H1 (cell line): ENCODE results near the gene TGM2. TPM values are rescaled to one million over a fixed set of nuclear protein-coding genes. Genes with fewer than 3 reads are reported as not detected.

ENCODE experiments used
- CTCF ChIA-PET: fragments of 300-600 bp; sonication (Branson Sonifier 250); formaldehyde crosslinking; loops from one replicate; lab custom pipeline; 2021; ENCODE audit not compliant: partially characterized antibody; lab: Charles Lee
- POLR2A ChIA-PET: fragments of 300-600 bp; sonication (Branson Sonifier 250); formaldehyde crosslinking; loops from one replicate; lab custom pipeline; 2021; ENCODE audit warnings: inconsistent platforms; ENCODE audit not compliant: partially characterized antibody; lab: Charles Lee
- DNase-seq, 2 experiments: peaks; one replicate each; pipeline versions ENCODE4 v3.0.0 to v3.0.0-alpha.2; 2010 to 2022; ENCODE audit warnings: low spot score in 2 of 2, low read depth in 1 of 2, mixed read lengths in 1 of 2
- FAIRE-seq: peaks from 2 replicates; lab custom pipeline; 2011; peaks lifted over from hg19 to GRCh38; lab: Jason Lieb, UNC
- H2AFZ ChIP-seq: 2 replicates; pipeline ENCODE4 v1.8.1; 2012; ENCODE audit warnings: low read length, inconsistent platforms
- H2AK5ac ChIP-seq: 2 replicates; pipeline ENCODE4 v1.6.1; 2013; ENCODE audit warnings: low read depth, low read length
- H2BK120ac ChIP-seq: replicated peaks from 2 replicates; pipeline ENCODE3; 2013; ENCODE audit warnings: low read depth, low read length, inconsistent platforms
- H2BK12ac ChIP-seq: 2 replicates; pipeline ENCODE4 v1.6.1; 2013; ENCODE audit warnings: low read depth, low read length
- H2BK15ac ChIP-seq: 2 replicates; pipeline ENCODE4 v1.6.1; 2013; ENCODE audit warnings: low read length
- H2BK20ac ChIP-seq: 2 replicates; pipeline ENCODE4 v1.6.1; 2013; ENCODE audit warnings: low read length
- H2BK5ac ChIP-seq: 2 replicates; pipeline ENCODE4 v1.6.1; 2013; ENCODE audit warnings: low read depth, low read length
- H3K14ac ChIP-seq: 2 replicates; pipeline ENCODE4 v1.6.1; 2013; ENCODE audit warnings: inconsistent platforms; ENCODE audit not compliant: insufficient read length
- H3K18ac ChIP-seq: 2 replicates; pipeline ENCODE4 v1.6.1; 2013; ENCODE audit warnings: low read length; ENCODE audit errors: extremely low read depth
- H3K23ac ChIP-seq: 2 replicates; pipeline ENCODE4 v1.6.1; 2013; ENCODE audit warnings: inconsistent platforms; ENCODE audit not compliant: insufficient read length
- H3K23me2 ChIP-seq: 2 replicates; pipeline ENCODE4 v1.6.1; 2013; ENCODE audit warnings: low read depth, low read length
- H3K27ac ChIP-seq: 2 replicates; pipeline ENCODE4 v1.6.1; 2011; ENCODE audit warnings: low read depth, low read length, inconsistent platforms
- H3K27me3 ChIP-seq, 4 experiments: replicated peaks in 1 of 4; 1 replicate in 1 of 4; 2 replicates in 3 of 4; pipeline versions ENCODE4 v1.6.1 to v1.8.1; 2011 to 2013; ENCODE audit warnings: low read length in 3 of 4, mild to moderate bottlenecking in 3 of 4, inconsistent platforms in 2 of 4, mixed read lengths in 2 of 4, moderate library complexity in 1 of 4; ENCODE audit not compliant: control insufficient read depth in 3 of 4, insufficient read depth in 3 of 4; ENCODE audit errors: extremely low read depth in 1 of 4
- H3K36me3 ChIP-seq, 4 experiments: 2 replicates each; pipeline versions ENCODE4 v1.6.1 to v1.8.1; 2011 to 2013; ENCODE audit warnings: mild to moderate bottlenecking in 4 of 4, low read length in 3 of 4, moderate library complexity in 2 of 4, control low read depth in 1 of 4, inconsistent platforms in 1 of 4; ENCODE audit not compliant: insufficient read depth in 4 of 4, control insufficient read depth in 2 of 4
- H3K4ac ChIP-seq: replicated peaks from 2 replicates; pipeline ENCODE3; 2013; ENCODE audit warnings: low read length, low read depth, mixed read lengths, inconsistent platforms; ENCODE audit not compliant: insufficient read length
- H3K4me1 ChIP-seq, 4 experiments: replicated peaks in 1 of 4; 1 replicate in 1 of 4; 2 replicates in 3 of 4; pipeline versions ENCODE4 v1.6.1 to v1.8.1; 2011 to 2013; ENCODE audit warnings: low read length in 3 of 4, inconsistent platforms in 2 of 4, mixed read lengths in 1 of 4; ENCODE audit not compliant: insufficient read depth in 4 of 4, control insufficient read depth in 3 of 4
- H3K4me2 ChIP-seq, 2 experiments: 2 replicates each; pipeline versions ENCODE4 v1.6.1 to v1.8.1; 2011 to 2013; ENCODE audit warnings: low read depth in 2 of 2, low read length in 2 of 2, control low read depth in 1 of 2, inconsistent platforms in 1 of 2, mild to moderate bottlenecking in 1 of 2; ENCODE audit not compliant: insufficient read depth in 1 of 2
- H3K4me3 ChIP-seq, 4 experiments: fragments of 200-600, 300-600 bp in 1 of 4; sonication (generic), shearing (Covaris generic), sonication (Bioruptor Twin) in 1 of 4; 2 replicates each; pipeline versions ENCODE4 v1.5.1 to v1.8.1; 2011 to 2016; ENCODE audit warnings: low read length in 4 of 4, low read depth in 3 of 4, control low read depth in 2 of 4, inconsistent platforms in 2 of 4, mild to moderate bottlenecking in 2 of 4, mixed read lengths in 1 of 4, moderate library complexity in 1 of 4; ENCODE audit not compliant: insufficient read depth in 2 of 4; ENCODE audit errors: extremely low read depth in 1 of 4
- H3K56ac ChIP-seq: replicated peaks from 2 replicates; pipeline ENCODE3; 2013; ENCODE audit warnings: low read depth, mild to moderate bottlenecking, mixed read lengths, low read length, inconsistent platforms; ENCODE audit not compliant: insufficient read length
- H3K79me1 ChIP-seq: 2 replicates; pipeline ENCODE4 v1.6.1; 2013; ENCODE audit warnings: low read depth, low read length, control low read depth
- H3K79me2 ChIP-seq, 2 experiments: 2 replicates each; pipeline versions ENCODE4 v1.6.1 to v1.8.1; 2012 to 2013; ENCODE audit warnings: low read length in 2 of 2, mild to moderate bottlenecking in 2 of 2, inconsistent platforms in 1 of 2; ENCODE audit not compliant: insufficient read depth in 2 of 2, control insufficient read depth in 1 of 2
- H3K9ac ChIP-seq, 4 experiments: replicated peaks in 1 of 4; 1 replicate in 1 of 4; 2 replicates in 3 of 4; pipeline versions ENCODE4 v1.6.1 to v1.8.1; 2011 to 2013; ENCODE audit warnings: low read depth in 3 of 4, low read length in 3 of 4, control low read depth in 2 of 4, mild to moderate bottlenecking in 2 of 4, moderate library complexity in 2 of 4, inconsistent platforms in 1 of 4; ENCODE audit errors: extremely low read depth in 1 of 4
- H3K9me3 ChIP-seq, 2 experiments: 2 replicates each; pipeline versions ENCODE4 v1.6.1 to v1.8.1; 2012 to 2013; ENCODE audit warnings: mild to moderate bottlenecking in 2 of 2, moderate library complexity in 2 of 2, control low read depth in 1 of 2, inconsistent platforms in 1 of 2, low read depth in 1 of 2, low read length in 1 of 2, mixed read lengths in 1 of 2; ENCODE audit not compliant: insufficient read depth in 2 of 2
- H4K20me1 ChIP-seq, 2 experiments: replicated peaks in 1 of 2; 2 replicates each; pipeline versions ENCODE3 to v1.8.1; 2011 to 2013; ENCODE audit warnings: inconsistent platforms in 2 of 2, low read length in 2 of 2, mild to moderate bottlenecking in 1 of 2; ENCODE audit not compliant: insufficient read depth in 2 of 2, control insufficient read depth in 1 of 2
- H4K5ac ChIP-seq: 2 replicates; pipeline ENCODE4 v1.6.1; 2013; ENCODE audit warnings: low read length, low read depth, mixed read lengths, inconsistent platforms; ENCODE audit not compliant: insufficient read length
- H4K8ac ChIP-seq: 2 replicates; pipeline ENCODE4 v1.8.0; 2013; ENCODE audit warnings: mild to moderate bottlenecking, moderate library complexity, low read length, inconsistent platforms; ENCODE audit not compliant: insufficient read depth; ENCODE audit errors: extremely low read depth
- H4K91ac ChIP-seq: replicated peaks from 2 replicates; pipeline ENCODE3; 2013; ENCODE audit warnings: low read length, mixed read lengths, inconsistent platforms; ENCODE audit not compliant: insufficient read length
- ASH2L ChIP-seq: fragments of 200-600, 300-600 bp; sonication (generic); IDR thresholded peaks from one replicate; pipeline ENCODE4 v1.7.1; 2017; ENCODE audit warnings: low read length
- BRCA1 ChIP-seq: IDR thresholded peaks from 2 replicates; pipeline ENCODE4 v1.6.1; 2012; ENCODE audit warnings: low read depth, low read length, improper control_type of control experiment
- GTF2F1 ChIP-seq: IDR thresholded peaks from 2 replicates; pipeline ENCODE4 v1.6.1; 2012; ENCODE audit warnings: low read depth, low read length, improper control_type of control experiment, borderline replicate concordance
- HDAC6 ChIP-seq: IDR thresholded peaks from one replicate; pipeline ENCODE4 v1.7.1; 2012; ENCODE audit warnings: low read depth, mild to moderate bottlenecking, inconsistent platforms, low read length, moderate library complexity
- MAFK ChIP-seq: IDR thresholded peaks from 2 replicates; pipeline ENCODE4 v1.6.1; 2012; ENCODE audit warnings: low read depth, mild to moderate bottlenecking, improper control_type of control experiment, low read length
- SIN3A ChIP-seq, 2 experiments: IDR thresholded peaks in 1 of 2; conservative IDR thresholded peaks in 1 of 2; 2 replicates each; pipeline ENCODE4 v1.6.1; 2011 to 2012; ENCODE audit warnings: low read length in 2 of 2, improper control_type of control experiment in 1 of 2, low read depth in 1 of 2, mild to moderate bottlenecking in 1 of 2
- SUZ12 ChIP-seq: fragments of 200-600 bp; sonication (generic); IDR thresholded peaks from 2 replicates; pipeline ENCODE4 v1.6.1; 2012; ENCODE audit warnings: mild to moderate bottlenecking, inconsistent platforms, low read length, moderate library complexity, mixed read lengths
- TAF7 ChIP-seq: optimal IDR thresholded peaks from 2 replicates; pipeline ENCODE3; 2011; ENCODE audit warnings: low read depth, mild to moderate bottlenecking, inconsistent platforms, low read length, moderate library complexity, borderline replicate concordance
- WGBS, 2 experiments: shearing (Covaris generic) in 1 of 2; methylation state at CpG; one replicate each; pipeline versions ENCODE4 v1.1.6 to v1.1.7; 2013 to 2015; ENCODE audit warnings: low lambda C conversion rate in 2 of 2, mixed read lengths in 2 of 2, inconsistent platforms in 1 of 2, low coverage in 1 of 2, missing lambda C conversion rate in 1 of 2; ENCODE audit not compliant: insufficient replicate concordance in 2 of 2, insufficient coverage in 1 of 2, insufficient read length in 1 of 2; ENCODE audit errors: extremely low coverage in 1 of 2, missing lambda C conversion rate in 1 of 2; 5-methylcytosine and 5-hydroxymethylcytosine counted together
- polyA plus RNA-seq, 7 experiments: library from polyadenylated mRNA; depleted of rRNA in 3 of 7; stranded (reverse) in 5 of 7; unstranded in 2 of 7; fragments of >200 nt in 5 of 7; fragments of 200-250 nt in 2 of 7; gene quantifications; 1 replicate in 5 of 7; 2 replicates in 1 of 7; 4 replicates in 1 of 7; pipeline versions ENCODE4 v1.2.1 to v1.2.3, GENCODE V29; 2011 to 2013; ENCODE audit warnings: missing spikeins in 2 of 7, mixed read lengths in 2 of 7
- total RNA-seq: library from RNA; stranded (reverse); fragmentation: NEBNext Ultra II Directional; extraction: Animal tissue kit (Norgen Biotek cat#: 25700); gene quantifications from 2 replicates; pipeline ENCODE4 v1.2.1, GENCODE V29; 2021

Gene TGM2
- total and polyA plus RNA-seq, 2 of the 8 experiments (the other 6 are each of a cell fraction or from before 2014, with no cell fraction given): 0.86 to 1.0 TPM

DNA sequence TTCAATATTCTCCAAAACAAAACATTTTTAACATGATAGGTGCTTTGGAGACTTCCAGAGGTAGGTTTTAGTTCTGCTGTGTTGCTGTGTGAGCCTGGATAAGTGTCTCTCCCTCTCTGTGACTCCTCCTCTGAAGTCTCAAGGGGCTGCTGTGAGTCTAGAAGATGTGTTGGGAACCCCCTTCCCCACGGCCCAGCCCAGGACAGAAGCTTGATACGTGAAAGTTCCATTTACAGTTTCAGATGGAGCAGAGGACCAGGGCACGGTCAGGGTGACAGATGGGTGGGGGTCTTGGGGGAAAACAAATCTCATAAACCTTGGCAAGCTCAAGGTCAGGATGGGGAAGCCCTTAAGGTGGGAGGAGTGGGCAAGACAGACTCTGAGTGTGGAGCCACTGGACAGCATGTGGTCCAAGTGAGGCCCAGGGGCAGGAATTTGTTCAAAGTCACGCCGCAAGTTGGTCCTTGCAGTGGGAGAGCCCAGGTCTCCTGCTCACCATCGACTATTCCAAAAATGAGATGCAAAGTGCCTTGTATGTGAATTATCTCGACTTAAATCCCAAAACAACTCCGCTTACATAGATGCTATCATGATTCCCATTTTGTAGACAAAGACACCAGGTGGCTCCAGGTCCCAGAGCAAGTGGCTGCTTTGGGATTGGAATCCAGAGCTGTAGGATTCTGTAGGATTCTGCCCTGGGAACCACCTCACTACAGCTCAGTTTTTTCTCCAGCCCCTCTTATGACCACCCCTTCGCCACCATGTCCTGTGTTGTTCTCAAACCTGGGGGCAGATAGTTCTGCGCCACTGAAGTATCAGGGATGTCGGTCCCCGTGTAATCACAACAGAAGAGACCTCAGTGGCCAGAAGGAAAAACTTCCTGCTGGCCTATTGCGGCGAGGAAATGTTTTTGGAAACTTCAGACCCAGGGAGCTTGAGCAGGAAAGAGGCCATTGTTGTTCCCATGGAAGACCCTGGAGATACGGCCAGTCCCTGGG, 1.9 kb downstream of the TGM2 start:
- no peaks in the 10 kb centered on the region for H3K79me1 ChIP-seq
- H3K14ac ChIP-seq: no peak overlapping the region
- no peak overlapping the region for H3K23ac ChIP-seq
- no peak overlapping the region for H2BK12ac ChIP-seq
- no peak overlapping the region for H2BK20ac ChIP-seq
- H3K9me3 ChIP-seq: no peaks in the 10 kb centered on the region
- H3K18ac ChIP-seq: no peak overlapping the region
- no peak overlapping the region for H3K4me3 ChIP-seq
- peaks cover 0 to 2% (median 0%) of the 10 kb centered on the region in 4 experiments; a peak in 1 of 7 replicates for H3K4me1 ChIP-seq
- no peak overlapping the region for H2BK120ac ChIP-seq
- no peak for FAIRE-seq
- H4K91ac ChIP-seq: no peak overlapping the region
- H4K20me1 ChIP-seq: no peaks in the 10 kb centered on the region
- POLR2A ChIA-PET: no interaction called here
- no peak overlapping the region for H3K4ac ChIP-seq
- no peak overlapping the region for H3K4me2 ChIP-seq
- H3K9ac ChIP-seq: no peak overlapping the region
- H4K8ac ChIP-seq: no peak overlapping the region
- H2AFZ ChIP-seq: no peak overlapping the region
- H3K27ac ChIP-seq: no peak overlapping the region
- H3K79me2 ChIP-seq: no peaks in the 10 kb centered on the region
- H4K5ac ChIP-seq: no peak overlapping the region
- no peak overlapping the region for H2BK15ac ChIP-seq
- CTCF ChIA-PET: interaction anchor here (0.9 to 5.2 kb wide), 9 partner anchors 8 to 102 kb away, joined by 3 to 22 read pairs (median 13); no protein-coding TSS in a partner anchor
- H3K27me3 ChIP-seq: no peaks in the 10 kb centered on the region; a peak in 2 of 7 replicates
- H2BK5ac ChIP-seq: no peak overlapping the region
- no peak for DNase-seq
- no peaks in the 10 kb centered on the region for H3K36me3 ChIP-seq
- no peak overlapping the region for H3K56ac ChIP-seq
- WGBS, 2 experiments: 74% methylated on average over 15 of the region's 15 CpGs; no CpG with 5 or more reads in 1 of the 2 experiments
- H3K23me2 ChIP-seq: peaks cover 4% of the 10 kb centered on the region; the same call in 1 of the 2 replicates
- no peak overlapping the region for H2AK5ac ChIP-seq
- TF ChIP-seq ASH2L (no peak), SIN3A (conservative IDR thresholded peaks at IDR 0.05 in 1 of 2, IDR thresholded peaks at IDR 0.05 in 1 of 2; ENCODE audit: low read depth in 1 of 2, low read length in 2 of 2) (no peak), MAFK (no peak), HDAC6 (no peak), GTF2F1 (no peak), TAF7 (no peak), SUZ12 (no peak), BRCA1 (no peak)
